Stimulated activated CD4-positive, alpha-beta T cell treated with anti-CD3 and anti-CD28 coated beads, Interleukin-12 subunit alpha, Interleukin-12 subunit beta, amount 100 ng/mL, for 24 hours (primary cell): ENCODE results near the gene ZBP1.

Source experiments
- DNase-seq, 2 experiments: peaks; one replicate each; pipeline ENCODE4 v3.0.0-alpha.2; 2020; ENCODE audit warnings: low read depth in 2 of 2

Gene ZBP1

GRCh38 chr20:57573242-57573641, 47.0 kb downstream of the ZBP1 start:
- DNase-seq = no peak

- no peak for DNase-seq
Observed at GRCh38 chr20:57571782-57572416, 48.3 kb downstream of the ZBP1 start.

GRCh38 chr20:57570920-57571319, 49.3 kb downstream of the ZBP1 start:
- no peak for DNase-seq

- no peak for DNase-seq
Observed at GRCh38 chr20:57570145-57570850, 49.9 kb downstream of the ZBP1 start.

DNA sequence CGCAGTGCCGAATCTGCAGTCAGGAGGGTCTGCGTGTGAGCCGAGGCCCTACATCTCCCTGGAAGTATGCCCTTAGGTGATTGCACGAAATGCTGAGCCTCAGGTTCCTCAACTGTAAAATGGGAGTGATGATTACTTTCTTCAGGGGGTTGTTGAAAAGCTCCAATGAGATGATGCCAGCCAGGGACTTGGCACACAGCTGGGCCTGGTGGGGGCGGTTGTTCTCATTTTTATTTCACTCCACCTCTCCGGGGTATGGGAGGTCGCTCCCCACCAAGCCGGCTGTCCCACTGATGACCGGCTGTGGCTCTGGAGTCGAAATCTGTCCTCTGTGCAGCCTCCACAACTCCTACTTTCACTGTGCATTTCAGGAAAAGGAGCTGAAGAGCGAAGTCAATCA, 51.3 kb downstream of the ZBP1 start:
- no peak for DNase-seq

DNA sequence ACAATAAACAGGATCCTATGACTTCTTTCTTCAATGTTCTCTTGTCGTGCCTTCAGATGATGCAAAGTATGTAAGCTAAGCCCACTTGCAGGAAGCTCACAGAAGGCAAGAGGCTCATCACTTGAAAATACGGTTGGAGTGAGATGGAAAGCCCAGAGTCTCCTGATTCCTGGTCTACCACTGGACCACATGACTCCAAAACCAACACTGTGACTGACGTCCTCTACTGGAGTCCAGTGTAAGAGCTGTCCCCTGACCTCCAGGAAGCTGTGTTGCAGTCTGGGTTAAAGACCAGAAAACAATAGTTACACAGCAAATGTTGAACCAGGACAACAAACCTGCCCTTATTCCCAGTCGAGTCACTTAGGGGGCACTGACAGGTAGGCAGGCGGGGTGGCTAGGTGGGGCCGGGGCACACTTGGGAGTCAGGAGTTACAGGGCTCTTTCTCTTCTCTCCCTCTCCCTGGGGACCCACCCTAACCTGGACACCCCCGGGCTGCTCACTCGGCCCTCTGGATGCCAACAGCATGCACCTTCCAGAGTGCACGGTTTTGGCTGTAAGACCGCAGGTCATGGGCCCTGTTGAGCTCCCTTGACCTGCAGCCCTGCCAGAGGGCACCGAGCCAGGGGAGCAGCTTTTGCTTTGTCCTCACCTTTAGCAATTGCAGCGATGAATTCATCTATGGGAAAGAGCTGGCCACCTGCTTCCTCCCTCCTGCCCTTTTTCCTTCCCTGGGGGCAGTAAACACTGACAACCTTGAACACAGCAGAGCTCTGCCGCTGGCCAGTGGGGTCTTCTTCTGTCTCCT, 51.9 kb downstream of the ZBP1 start:
- DNase-seq = no peak

DNA sequence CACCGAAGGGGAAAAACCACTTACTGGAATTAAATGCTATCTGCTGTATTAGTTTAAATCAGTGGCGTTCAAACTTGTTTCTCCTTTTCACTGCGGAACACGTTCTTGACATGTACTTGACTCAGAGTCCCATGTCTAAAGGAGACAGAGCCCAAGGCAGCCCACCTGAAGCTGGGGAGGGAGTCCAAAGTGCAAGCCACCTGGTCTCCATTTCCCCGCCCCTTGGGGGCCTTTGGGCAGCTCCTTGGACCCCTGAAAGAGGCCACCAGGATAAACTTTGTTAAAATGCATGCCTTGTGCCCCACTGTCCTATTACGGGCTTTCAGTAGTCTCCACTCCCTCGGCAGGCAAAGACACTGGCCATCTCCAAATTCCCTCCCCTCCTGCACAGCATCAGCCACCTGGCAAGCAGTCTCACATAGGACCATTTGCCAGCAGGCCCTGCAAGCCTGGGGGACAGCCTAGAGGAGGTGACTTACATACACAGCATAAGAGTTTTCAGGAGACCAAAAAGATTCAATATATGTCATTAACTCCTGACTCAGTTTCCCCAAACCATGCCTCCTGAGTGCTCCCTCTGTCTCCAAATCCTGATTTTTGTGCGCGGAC, 52.7 kb downstream of the ZBP1 start:
- DNase-seq = no peak

GRCh38 chr20:57566803-57567459, 53.3 kb downstream of the ZBP1 start:
- DNase-seq = no peak

GRCh38 chr20:57566399-57566798, 53.8 kb downstream of the ZBP1 start:
- DNase-seq = no peak

DNA sequence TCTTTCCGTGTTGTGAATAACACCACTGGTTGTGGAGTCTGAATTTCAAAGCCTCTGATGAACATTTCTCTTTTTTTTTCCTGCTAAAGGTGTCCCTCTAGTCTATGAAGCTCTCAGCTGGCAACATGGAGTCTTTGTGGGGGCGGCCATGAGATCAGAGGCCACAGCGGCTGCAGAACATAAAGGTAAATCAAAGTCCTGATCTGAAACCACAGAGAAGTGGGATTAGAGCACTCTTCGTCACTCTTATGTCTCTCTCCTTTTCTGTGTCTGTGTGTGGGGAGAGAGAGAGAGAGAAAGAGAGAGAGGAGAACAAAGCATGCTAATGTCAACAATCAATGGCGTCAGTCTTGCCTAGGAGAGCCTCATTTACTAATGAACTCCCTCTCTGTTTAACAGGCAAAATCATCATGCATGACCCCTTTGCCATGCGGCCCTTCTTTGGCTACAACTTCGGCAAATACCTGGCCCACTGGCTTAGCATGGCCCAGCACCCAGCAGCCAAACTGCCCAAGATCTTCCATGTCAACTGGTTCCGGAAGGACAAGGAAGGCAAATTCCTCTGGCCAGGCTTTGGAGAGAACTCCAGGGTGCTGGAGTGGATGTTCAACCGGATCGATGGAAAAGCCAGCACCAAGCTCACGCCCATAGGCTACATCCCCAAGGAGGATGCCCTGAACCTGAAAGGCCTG, 55.1 kb downstream of the ZBP1 start:
- no peak for DNase-seq

- no peak for DNase-seq
Observed at GRCh38 chr20:57564180-57564802, 55.9 kb downstream of the ZBP1 start.

- DNase-seq = no peak
Observed at GRCh38 chr20:57563522-57563921, 56.7 kb downstream of the ZBP1 start.

DNA sequence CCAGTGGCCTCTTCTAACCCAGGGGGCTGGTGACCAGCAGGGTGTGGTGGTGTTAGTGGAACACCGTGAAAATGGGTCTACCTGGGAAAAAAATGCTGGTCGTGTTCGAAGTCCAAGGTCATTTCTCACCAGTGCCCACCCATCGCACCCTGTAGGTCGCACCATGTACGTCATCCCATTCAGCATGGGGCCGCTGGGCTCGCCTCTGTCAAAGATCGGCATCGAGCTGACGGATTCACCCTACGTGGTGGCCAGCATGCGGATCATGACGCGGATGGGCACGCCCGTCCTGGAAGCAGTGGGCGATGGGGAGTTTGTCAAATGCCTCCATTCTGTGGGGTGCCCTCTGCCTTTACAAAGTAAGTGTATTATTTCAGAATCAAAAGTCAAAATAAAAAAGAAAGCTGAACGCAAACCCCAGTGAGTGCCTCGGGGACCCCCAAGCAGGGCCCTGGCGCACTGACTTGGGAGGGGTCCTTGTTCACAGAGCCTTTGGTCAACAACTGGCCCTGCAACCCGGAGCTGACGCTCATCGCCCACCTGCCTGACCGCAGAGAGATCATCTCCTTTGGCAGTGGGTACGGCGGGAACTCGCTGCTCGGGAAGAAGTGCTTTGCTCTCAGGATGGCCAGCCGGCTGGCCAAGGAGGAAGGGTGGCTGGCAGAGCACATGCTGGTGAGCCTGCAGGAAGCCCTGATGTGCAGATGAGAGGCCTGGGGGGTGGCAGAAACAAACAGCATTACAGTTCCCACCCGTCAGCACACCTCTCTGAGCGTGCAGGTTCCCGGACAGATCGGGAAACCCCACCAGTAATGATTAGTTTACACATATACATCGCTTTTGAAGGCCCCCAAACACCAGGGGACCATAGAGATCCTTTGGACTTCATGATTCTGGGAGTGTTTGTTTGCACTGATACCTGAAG, 57.4 kb downstream of the ZBP1 start:
- no peak for DNase-seq

DNA sequence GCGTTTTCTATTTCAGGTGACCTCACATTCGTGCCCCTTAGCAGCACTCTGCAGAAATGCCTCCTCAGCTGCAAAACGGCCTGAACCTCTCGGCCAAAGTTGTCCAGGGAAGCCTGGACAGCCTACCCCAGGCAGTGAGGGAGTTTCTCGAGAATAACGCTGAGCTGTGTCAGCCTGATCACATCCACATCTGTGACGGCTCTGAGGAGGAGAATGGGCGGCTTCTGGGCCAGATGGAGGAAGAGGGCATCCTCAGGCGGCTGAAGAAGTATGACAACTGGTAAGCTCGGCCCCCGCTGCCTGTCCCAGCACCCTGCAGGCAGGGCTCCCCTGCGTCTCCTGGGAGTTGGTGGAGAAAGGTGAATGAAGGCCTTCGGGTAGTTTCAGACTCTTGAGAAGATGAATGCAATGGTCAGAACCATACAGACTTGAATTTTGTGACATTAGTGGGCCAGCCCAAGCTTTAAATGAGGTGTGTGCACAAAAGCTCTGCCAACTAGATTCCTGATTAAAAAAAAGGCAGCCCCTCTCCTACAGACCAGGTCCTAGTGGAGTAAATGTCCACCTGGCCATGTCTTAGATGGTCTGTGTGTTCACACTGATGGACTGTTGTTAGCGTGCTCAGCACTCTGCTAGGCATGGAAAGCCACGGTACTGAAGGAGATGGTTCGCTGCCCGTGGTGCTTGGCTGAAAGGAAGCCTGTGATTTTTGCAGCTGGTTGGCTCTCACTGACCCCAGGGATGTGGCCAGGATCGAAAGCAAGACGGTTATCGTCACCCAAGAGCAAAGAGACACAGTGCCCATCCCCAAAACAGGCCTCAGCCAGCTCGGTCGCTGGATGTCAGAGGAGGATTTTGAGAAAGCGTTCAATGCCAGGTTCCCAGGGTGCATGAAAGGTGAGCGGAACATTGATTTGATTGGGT, 58.6 kb downstream of the ZBP1 start:
- DNase-seq = no peak

GRCh38 chr20:57560554-57561355, 59.5 kb downstream of the ZBP1 start, which contains the start of gene PCK1:
Gene PCK1 (plus strand): TSS chr20:57561110. CDS start chr20:57561412, 302 bp downstream.
- no peak for DNase-seq

- no peak for DNase-seq
Observed at GRCh38 chr20:57559658-57560553, 60.3 kb downstream of the ZBP1 start.

DNA sequence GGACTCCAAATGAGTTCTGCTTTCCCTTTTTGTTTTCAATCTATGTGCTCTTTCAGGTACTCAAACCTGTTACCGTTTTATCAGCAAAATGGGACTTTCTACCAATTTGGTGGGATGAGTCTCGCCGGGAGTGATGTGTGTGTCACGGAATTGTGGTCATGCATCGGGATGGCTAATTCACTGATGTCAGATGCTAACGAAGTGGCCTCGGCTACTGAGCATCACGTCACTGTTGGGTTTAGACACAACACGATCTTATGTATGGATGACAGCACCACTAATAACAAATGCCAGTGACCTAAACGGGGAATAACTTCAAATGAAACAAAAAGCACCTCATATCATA, 61.0 kb downstream of the ZBP1 start:
- no peak for DNase-seq
